Muscle layer of colon (tissue), 2 donors: ENCODE data around the gene THSD7B.
"Not testable (repeated sequence)": the region's sequence is repeated elsewhere in the genome, so short reads cannot be mapped to it uniquely, and the experiment has no call there.

Source experiments
- H3K27ac ChIP-seq: one replicate; pipeline ENCODE4 v1.7.0; 2013; ENCODE audit warnings: low read depth, mild to moderate bottlenecking, low read length, moderate library complexity
- H3K27me3 ChIP-seq, 2 donors: one replicate each; pipeline ENCODE4 v1.7.0; 2013; ENCODE audit warnings: low read length in 2 of 2, mild to moderate bottlenecking in 2 of 2; ENCODE audit not compliant: insufficient read depth in 2 of 2, control insufficient read depth in 1 of 2
- H3K36me3 ChIP-seq: one replicate; pipeline ENCODE4 v1.7.0; 2013; ENCODE audit warnings: mild to moderate bottlenecking, low read length; ENCODE audit not compliant: insufficient read depth
- H3K4me1 ChIP-seq: one replicate; pipeline ENCODE4 v1.7.0; 2013; ENCODE audit warnings: mild to moderate bottlenecking, low read length; ENCODE audit not compliant: insufficient read depth
- H3K4me3 ChIP-seq, 2 donors: one replicate each; pipeline ENCODE4 v1.7.0; 2013; ENCODE audit warnings: low read length in 2 of 2, low read depth in 1 of 2, mild to moderate bottlenecking in 1 of 2, moderate library complexity in 1 of 2
- H3K9ac ChIP-seq: one replicate; pipeline ENCODE4 v1.7.0; 2013; ENCODE audit warnings: low read length
- H3K9me3 ChIP-seq: one replicate; pipeline ENCODE4 v1.7.0; 2013; ENCODE audit warnings: mild to moderate bottlenecking, low read length
- donor health status: abdominal sarcoma.
- donor health status: Adenocarcinoma of cecum.

Gene THSD7B

GRCh38 chr2:136765256-136766072, at the start of gene THSD7B:
Gene THSD7B, plus strand, starts transcription at chr2:136765545. Its CDS starts 116,634 bp downstream, at chr2:136882179.
- H3K4me3 ChIP-seq, result peak within 1 kb of the TSS; percentile 52 to 57
- H3K9ac ChIP-seq, result no peak within 1 kb of the TSS
- no peaks in the 10 kb centered on the region for H3K9me3 ChIP-seq
- H3K36me3 ChIP-seq, result no peaks in the 10 kb centered on the region
- H3K27me3 ChIP-seq, result peaks cover 4 to 22% of the 10 kb centered on the region in 2 donors
- peak within 1 kb of the TSS; percentile 1 for H3K27ac ChIP-seq
- peaks cover 12% of the 10 kb centered on the region for H3K4me1 ChIP-seq

DNA sequence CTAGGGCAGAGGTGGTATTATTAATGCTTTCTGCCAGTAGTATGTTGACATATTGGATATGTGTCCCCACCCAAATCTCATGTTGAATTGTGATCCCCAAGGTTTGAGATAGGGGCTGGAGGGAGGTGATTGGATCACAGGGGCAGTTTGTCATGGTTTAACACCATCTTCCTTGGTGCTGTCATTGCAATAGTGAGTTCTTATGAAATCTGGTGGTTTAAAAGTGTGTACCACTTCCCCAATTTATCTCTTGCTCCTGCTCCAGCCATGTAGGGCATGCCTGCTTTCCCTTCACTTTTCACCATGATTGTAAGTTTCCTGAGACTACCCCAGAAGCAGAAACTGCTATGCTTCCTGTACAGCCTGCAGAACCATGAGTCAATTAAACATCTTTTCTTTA, 47.1 kb upstream of the THSD7B start:
- H3K4me1 ChIP-seq, result no peaks in the 10 kb centered on the region
- H3K36me3 ChIP-seq, result no peaks in the 10 kb centered on the region
- no peaks in the 10 kb centered on the region for H3K9me3 ChIP-seq
- H3K27me3 ChIP-seq, result no peaks in the 10 kb centered on the region
- no peak overlapping the region for H3K9ac ChIP-seq
- H3K27ac ChIP-seq, result no peak overlapping the region
- no peak overlapping the region for H3K4me3 ChIP-seq

DNA sequence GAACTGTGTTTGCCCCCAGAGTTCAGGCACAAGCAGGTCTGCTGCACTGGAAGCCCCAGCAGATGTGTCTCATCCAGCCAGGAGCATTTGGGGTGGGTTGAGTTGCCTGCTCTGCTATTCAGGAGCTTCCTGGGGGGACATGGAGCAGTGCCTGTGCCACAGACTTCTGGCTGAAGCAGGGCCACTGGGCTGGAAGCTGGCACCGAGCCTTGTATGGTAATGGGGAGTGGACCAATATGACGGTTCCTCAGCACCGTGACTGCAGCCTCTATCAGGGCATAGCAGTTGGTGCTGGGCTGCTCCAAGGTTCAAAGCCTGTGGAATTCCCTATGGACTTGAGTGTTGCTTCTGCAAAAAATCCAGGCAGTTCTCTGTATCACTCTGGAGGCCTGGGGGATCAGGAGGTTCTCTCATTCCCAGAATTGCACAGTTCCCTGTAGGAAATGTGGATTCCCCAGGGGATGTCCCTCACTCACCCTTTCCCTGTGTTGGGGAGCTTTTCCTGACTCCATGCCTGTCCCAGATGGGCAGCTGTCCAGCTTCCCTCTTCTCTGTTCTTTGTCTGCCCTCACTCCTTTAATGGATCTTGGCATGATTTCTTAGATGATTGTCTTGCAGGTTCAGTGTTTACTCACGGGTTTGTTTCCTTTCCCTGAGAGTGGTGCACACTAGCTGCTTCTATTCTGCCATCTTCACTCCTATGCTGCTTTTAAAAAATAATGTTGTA, 37.2 kb upstream of the THSD7B start:
- Histone ChIP-seq H3K4me3 (no peak overlapping the region), H3K36me3 (no peaks in the 10 kb centered on the region), H3K27me3 (no peaks in the 10 kb centered on the region), H3K9me3 (no peaks in the 10 kb centered on the region), H3K27ac (no peak overlapping the region), H3K4me1 (no peaks in the 10 kb centered on the region), H3K9ac (no peak overlapping the region)

DNA sequence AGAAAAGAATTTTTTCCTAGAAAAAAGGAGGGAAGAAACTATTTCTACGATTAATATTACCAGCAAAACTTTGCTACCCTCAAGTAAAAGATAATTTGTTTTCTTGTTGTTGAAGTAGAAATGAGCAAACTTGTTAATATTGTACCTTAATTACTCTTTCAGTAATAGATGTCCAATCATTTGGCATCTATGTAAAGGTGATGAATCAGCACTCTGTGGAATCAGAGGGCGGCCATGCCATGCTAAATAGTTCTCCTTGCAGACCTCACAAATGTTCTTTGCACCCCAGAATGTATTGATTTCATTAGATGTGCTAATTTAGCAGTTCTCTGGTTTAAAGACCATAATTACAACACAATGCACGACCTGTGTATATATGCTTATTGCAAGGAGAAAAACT, 29.1 kb upstream of the THSD7B start:
- Histone ChIP-seq H3K27ac (no peak overlapping the region), H3K9ac (no peak overlapping the region), H3K9me3 (no peaks in the 10 kb centered on the region), H3K27me3 (no peaks in the 10 kb centered on the region), H3K4me3 (no peak overlapping the region), H3K36me3 (no peaks in the 10 kb centered on the region), H3K4me1 (no peaks in the 10 kb centered on the region)

DNA sequence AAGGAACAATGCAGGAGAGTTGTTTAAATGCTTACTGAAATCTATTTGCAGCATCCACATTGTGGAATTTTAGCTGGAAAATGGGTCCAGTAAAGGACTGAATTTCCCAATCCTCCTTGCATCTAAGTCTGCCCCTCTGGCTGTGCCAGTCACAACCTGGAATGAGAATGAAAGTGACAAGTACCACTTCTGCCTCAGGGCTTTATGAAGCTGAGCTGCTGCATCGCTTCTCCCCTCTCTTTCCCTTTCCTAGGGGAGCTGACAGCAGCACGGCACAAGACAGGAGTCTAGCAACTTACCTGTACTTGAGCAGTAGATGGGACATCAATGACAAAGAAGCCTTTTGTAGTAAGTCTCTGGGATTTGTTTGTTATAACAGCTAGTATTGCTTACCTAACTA, 27.3 kb upstream of the THSD7B start:
- H3K4me1 ChIP-seq, result no peaks in the 10 kb centered on the region
- no peak overlapping the region for H3K27ac ChIP-seq
- no peaks in the 10 kb centered on the region for H3K36me3 ChIP-seq
- H3K9ac ChIP-seq, result no peak overlapping the region
- H3K9me3 ChIP-seq, result no peaks in the 10 kb centered on the region
- H3K4me3 ChIP-seq, result no peak overlapping the region
- H3K27me3 ChIP-seq, result no peaks in the 10 kb centered on the region

DNA sequence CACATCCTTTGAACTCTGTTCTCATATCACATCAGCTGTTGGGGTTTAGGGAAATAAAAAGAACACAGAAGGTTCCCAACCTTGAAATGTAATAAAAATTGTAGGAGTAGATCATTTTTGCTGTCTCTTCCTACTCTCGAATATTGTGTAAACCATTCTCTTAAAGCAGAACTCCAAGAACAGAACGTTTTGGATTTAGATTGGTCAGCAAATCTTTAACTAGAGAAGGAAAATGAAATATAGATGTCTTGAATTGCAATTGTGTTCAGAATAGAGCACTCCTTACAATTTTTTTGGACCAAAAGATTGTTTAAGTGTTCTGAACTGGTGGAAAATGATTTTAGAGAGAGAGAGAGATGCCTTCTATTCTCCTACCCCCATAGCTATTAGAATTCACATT, 23.9 kb upstream of the THSD7B start:
- Histone ChIP-seq H3K4me3 (no peak overlapping the region), H3K27me3 (no peaks in the 10 kb centered on the region), H3K4me1 (no peaks in the 10 kb centered on the region), H3K9me3 (no peaks in the 10 kb centered on the region), H3K9ac (no peak overlapping the region), H3K36me3 (no peaks in the 10 kb centered on the region), H3K27ac (no peak overlapping the region)

GRCh38 chr2:136750065-136750464, 15.3 kb upstream of the THSD7B start:
- Histone ChIP-seq H3K4me1 (no peaks in the 10 kb centered on the region), H3K27ac (no peak overlapping the region), H3K4me3 (no peak overlapping the region), H3K9me3 (no peaks in the 10 kb centered on the region), H3K27me3 (no peaks in the 10 kb centered on the region), H3K9ac (no peak overlapping the region), H3K36me3 (no peaks in the 10 kb centered on the region)

DNA sequence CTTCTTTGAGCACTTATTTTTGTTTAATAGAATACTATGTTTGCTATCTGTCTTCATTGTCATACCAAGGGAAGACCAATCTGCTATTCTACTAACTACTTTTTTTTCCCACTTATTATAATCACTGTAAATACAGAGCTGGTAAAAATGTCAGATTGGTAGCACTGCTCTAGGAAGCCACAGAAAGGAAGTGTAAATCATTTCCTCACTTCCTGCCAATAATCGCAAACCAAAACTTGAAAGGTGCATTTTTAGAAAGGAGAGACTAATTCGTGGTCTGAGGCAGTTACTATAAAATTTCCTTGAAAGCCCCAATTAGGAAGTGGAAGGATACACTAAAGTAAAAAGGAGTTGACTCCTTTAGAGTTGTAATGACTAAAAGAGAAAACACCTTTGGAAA, 13.9 kb upstream of the THSD7B start:
- H3K4me3 ChIP-seq, result no peak overlapping the region
- H3K9me3 ChIP-seq, result no peaks in the 10 kb centered on the region
- H3K27ac ChIP-seq, result no peak overlapping the region
- H3K27me3 ChIP-seq, result no peaks in the 10 kb centered on the region
- no peaks in the 10 kb centered on the region for H3K4me1 ChIP-seq
- no peak overlapping the region for H3K9ac ChIP-seq
- no peaks in the 10 kb centered on the region for H3K36me3 ChIP-seq

DNA sequence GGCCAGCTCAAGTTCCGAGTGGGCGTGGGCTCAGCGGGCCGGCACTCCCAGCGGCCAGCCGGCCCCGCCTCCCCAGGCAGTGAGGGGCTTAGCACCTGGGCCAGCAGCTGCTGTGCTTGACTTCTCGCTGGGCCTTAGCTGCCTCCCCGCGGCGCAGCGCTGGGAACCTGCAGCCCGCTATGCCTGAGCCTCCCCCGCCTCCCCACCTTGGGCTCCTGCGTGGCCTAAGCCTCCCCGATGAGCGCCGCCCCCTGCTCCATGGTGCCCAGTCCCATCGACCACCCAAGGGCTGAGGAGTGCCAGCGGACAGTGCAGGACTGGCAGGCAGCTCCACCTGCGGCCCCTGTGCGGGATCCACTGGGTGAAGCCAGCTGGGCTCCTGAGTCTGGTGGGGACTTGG, 6.8 kb upstream of the THSD7B start:
- not testable (repeated sequence) for H3K27ac ChIP-seq, H3K27me3 ChIP-seq, H3K36me3 ChIP-seq, H3K4me3 ChIP-seq, H3K9ac ChIP-seq, H3K4me1 ChIP-seq, H3K9me3 ChIP-seq

DNA sequence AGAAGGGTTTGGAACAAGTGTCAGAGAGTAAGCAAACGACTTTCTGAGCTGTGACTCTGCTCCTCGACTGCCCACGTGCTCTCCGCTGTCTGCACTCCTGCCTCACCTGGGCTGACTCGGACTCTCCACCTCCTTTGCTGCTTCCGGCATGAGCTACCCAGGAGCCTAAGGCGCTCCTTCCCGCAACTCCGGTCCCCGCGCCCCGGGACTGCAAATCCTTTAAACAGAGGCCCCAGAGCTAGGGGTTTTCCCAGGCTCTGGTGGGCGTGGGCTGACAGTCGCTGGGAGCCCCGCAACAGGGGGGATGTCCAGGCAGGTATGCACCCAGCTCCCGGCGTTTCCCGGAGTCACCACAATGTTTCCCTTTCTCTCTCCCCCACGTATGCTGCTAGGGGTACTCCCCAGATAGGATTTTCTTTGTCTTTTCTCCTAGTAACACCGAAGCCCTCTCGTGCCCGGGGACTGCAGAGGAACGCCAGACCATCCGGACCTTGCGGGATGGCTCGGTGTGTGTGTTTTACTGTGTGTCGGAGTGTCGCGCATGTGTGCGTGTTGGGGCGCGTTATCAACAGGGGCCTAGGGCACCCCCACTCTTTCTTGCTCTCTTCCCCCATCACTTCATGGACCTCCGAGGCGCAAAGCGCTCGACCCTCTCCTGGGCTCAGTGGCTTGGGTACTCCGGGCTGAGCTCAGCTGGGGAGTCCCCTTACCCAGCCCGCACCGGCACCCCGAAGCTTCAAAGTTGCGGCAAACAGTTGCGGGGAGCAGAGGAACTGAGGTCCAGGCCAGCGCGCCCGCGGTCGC, 691 bp upstream of the THSD7B start:
- H3K9me3 ChIP-seq, result no peaks in the 10 kb centered on the region
- H3K4me1 ChIP-seq, result peaks cover 12% of the 10 kb centered on the region
- peak overlapping the region; percentile 52 to 57 for H3K4me3 ChIP-seq
- no peak overlapping the region for H3K27ac ChIP-seq
- H3K36me3 ChIP-seq, result no peaks in the 10 kb centered on the region
- no peak overlapping the region for H3K9ac ChIP-seq
- H3K27me3 ChIP-seq, result peaks cover 4 to 22% of the 10 kb centered on the region in 2 donors

DNA sequence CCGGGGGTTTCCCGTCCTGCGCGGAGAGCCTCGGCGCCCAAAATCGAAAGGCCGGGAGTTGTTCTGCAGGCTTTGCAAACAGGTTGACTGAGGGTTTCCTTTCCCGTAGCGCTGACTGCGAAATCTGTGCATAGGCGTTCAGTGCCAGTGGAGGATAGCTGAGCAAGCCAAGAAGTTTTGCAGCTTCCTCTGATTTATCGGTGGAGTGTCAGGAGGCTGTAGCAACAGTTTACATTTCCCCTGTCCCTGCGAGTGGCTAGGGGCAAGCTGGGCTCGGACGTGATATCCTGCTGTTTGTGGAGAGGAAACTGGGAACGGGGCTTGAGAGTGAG, 694 bp downstream of the THSD7B start:
- Histone ChIP-seq H3K9me3 (no peaks in the 10 kb centered on the region), H3K27me3 (peaks cover 4 to 22% of the 10 kb centered on the region in 2 donors), H3K9ac (no peak overlapping the region), H3K4me1 (peaks cover 12% of the 10 kb centered on the region), H3K27ac (peak overlapping the region; percentile 1), H3K4me3 (peak overlapping the region; percentile 52 to 57), H3K36me3 (no peaks in the 10 kb centered on the region)
